HG03060 (cell line): ENCODE data around the gene CTBS.

Experiments used
- ATAC-seq: cut with Tn5 transposase; IDR thresholded peaks from one replicate; pipeline ENCODE4 v1.9.1; 2021; ENCODE audit warnings: low read depth, moderate number of reproducible peaks; ENCODE audit not compliant: unreplicated experiment

CTBS gene

GRCh38 chr1:84506729-84507453 is 67.3 kb downstream of the CTBS start:
- no peak for ATAC-seq

- ATAC-seq, result peak; percentile 67
These were observed 68.1 kb downstream of the CTBS start, which contains the start of the genes GNG5 and SPATA1 for GRCh38 chr1:84506002-84506728. TSS of gene GNG5 (minus strand) at chr1:84506581. CDS start at chr1:84506091, 490 bp downstream. TSS of gene SPATA1 (plus strand) at chr1:84506386. CDS start at chr1:84516360, 9,974 bp downstream.

GRCh38 chr1:84505493-84506001 is 68.7 kb downstream of the CTBS start:
- ATAC-seq, result peak; percentile 15

- no peak for ATAC-seq
These were observed 69.4 kb downstream of the CTBS start for GRCh38 chr1:84504580-84505492.

GRCh38 chr1:84502927-84503326 is 71.3 kb downstream of the CTBS start:
- ATAC-seq, result no peak
